HL-60 (cell line): ENCODE data around the gene NAA38.

ENCODE experiments used
- DNase-seq, 2 experiments: peaks; one replicate each; pipeline ENCODE4 v3.0.0-alpha.2; 2010 to 2020; ENCODE audit warnings: low read depth in 1 of 2, low spot score in 1 of 2
- H3K27ac ChIP-seq: fragments of 250-450 bp; sonication (Bioruptor Pico); replicated peaks from 2 replicates; pipeline ENCODE4 v1.5.1; 2020; ENCODE audit warnings: mild to moderate bottlenecking, moderate library complexity
- H3K27me3 ChIP-seq: fragments of 250-450 bp; sonication (Bioruptor Pico); 2 replicates; pipeline ENCODE4 v1.5.1; 2021; ENCODE audit warnings: mild to moderate bottlenecking, moderate library complexity; ENCODE audit not compliant: insufficient read depth, poor library complexity, severe bottlenecking
- H3K4me3 ChIP-seq: replicated peaks from 2 replicates; pipeline ENCODE4 v1.5.1; 2011; ENCODE audit warnings: mild to moderate bottlenecking, control low read depth, low read length; ENCODE audit not compliant: insufficient read depth
- GABPA ChIP-seq: IDR thresholded peaks from 2 replicates; pipeline ENCODE4 v1.6.1; 2012; ENCODE audit warnings: low read depth
- POLR2AphosphoS5 ChIP-seq: IDR thresholded peaks from 2 replicates; pipeline ENCODE4 v1.6.1; 2012; ENCODE audit warnings: low read depth
- SPI1 ChIP-seq: IDR thresholded peaks from 2 replicates; pipeline ENCODE4 v1.6.1; 2012; ENCODE audit warnings: low read depth, mild to moderate bottlenecking, borderline replicate concordance
- long read RNA-seq: library from polyadenylated mRNA; unstranded; transcript quantifications from one replicate; pipeline ENCODE4 v2.0.0, GENCODE V29; 2020
- TF ChIP-seq, protein P1 (sequence below): IDR thresholded peaks from 2 replicates; pipeline ENCODE4 v1.6.1; 2012; ENCODE audit warnings: low read depth; ENCODE audit not compliant: insufficient replicate concordance
- TF ChIP-seq, protein P2 (sequence below): IDR thresholded peaks from one replicate; pipeline ENCODE4 v1.5.1; 2011; ENCODE audit warnings: low read length, control low read depth, inconsistent platforms; ENCODE audit not compliant: insufficient read depth

NAA38 gene, protein sequence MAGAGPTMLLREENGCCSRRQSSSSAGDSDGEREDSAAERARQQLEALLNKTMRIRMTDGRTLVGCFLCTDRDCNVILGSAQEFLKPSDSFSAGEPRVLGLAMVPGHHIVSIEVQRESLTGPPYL
- long read RNA-seq, transcript NAA38-205 (3 exons, 852 nt) = major isoform, 5 of 15 reads
- long read RNA-seq, partial matches to known transcripts = 0 of 15 reads
- long read RNA-seq, other reads (novel, unspliced or antisense) = 4 of 15 reads

DNA sequence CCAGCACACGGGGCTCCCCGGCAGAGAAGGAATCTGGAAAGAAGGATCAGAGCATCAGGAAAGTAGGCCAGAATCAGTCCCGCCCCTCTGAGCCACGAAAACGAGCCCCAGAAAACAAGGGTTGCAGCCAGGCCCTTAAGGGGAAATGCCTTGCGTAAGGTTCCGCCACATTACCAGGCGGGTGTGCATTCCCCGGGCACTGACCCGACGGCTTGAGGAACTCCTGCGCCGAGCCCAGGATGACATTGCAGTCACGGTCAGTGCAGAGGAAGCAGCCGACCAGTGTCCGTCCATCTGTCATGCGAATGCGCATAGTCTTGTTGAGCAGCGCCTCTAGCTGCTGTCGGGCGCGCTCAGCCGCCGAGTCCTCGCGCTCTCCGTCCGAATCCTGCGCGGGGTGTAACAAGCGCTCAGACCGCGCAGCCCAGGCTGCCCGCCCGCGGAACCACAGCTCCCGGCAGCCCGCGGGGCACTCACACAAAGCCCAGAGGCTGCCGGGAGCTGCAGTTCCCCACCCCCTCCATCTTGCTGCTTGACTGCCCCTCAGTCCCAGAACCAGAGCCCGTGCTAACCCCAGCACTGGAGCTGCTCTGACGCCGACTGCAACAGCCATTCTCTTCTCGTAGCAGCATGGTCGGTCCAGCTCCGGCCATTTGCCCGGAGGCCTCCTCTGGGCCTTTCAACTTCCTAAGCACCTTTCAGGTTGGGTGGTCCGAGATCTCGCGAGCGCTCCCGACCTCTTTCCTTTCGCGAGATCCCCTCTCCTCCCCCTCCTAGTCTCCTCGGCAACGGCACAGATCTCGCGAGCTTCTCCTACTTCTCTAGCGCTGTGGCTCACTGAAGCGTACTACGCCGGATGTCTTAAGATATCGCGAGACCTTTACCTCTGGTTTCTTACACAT, at the start of gene NAA38:
Gene NAA38 (minus strand): TSS at position 749 of the 902 bp plus-strand sequence. CDS start 96 bp downstream, at position 653.
- Histone ChIP-seq H3K27me3 (no peaks in the 10 kb centered on the region), H3K4me3 (peak within 1 kb of the TSS; percentile 77), H3K27ac (peak within 1 kb of the TSS; percentile 94)
- peak; percentile 87 to 93 for DNase-seq
- TF ChIP-seq GABPA (no peak), SPI1 (no peak; the same call in 1 of the 2 replicates), POLR2AphosphoS5 (peak; percentile 37; the same call in 1 of the 2 replicates)

DNA sequence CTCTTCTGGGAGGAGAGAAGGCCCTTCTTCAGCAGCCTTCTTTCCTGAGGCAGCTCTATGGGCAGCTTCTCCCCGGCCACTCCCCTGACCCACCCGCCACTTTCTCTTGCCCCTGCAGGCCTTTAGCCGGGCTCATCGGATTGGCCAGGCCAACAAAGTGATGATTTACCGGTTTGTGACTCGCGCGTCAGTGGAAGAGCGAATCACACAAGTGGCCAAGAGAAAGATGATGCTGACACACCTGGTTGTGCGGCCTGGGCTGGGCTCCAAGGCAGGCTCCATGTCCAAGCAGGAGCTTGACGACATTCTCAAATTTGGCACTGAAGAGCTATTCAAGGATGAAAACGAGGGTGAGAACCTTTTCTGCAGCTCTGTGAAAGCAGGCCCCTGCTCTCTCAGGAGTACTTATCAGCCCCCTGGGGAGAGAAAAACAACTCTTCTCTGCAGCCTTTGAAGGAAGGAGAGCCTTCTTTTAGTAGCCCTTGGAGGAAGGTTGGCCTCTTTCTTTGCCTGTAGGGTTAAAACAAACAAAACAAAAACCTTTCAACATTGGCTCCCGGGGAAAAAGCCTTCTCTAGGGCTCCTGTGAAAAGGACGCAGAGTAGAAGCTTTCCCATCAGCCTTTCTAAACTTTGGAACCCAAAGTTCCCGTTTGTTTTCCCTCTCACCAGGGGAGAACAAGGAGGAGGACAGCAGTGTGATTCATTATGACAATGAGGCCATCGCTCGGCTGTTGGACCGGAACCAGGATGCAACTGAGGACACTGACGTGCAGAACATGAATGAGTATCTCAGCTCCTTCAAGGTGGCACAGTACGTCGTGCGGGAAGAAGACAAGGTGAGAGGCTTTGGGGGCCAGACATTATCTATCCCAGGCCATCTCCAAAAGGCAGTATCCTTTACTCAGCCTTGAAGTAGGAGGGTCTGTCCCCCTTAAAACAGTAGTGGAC, 46.1 kb upstream of the NAA38 start:
- no peaks in the 10 kb centered on the region for H3K27me3 ChIP-seq
- no peak overlapping the region for H3K27ac ChIP-seq
- TF ChIP-seq GABPA (no peak), SPI1 (no peak), POLR2AphosphoS5 (no peak)
- TF ChIP-seq, protein P1, sequence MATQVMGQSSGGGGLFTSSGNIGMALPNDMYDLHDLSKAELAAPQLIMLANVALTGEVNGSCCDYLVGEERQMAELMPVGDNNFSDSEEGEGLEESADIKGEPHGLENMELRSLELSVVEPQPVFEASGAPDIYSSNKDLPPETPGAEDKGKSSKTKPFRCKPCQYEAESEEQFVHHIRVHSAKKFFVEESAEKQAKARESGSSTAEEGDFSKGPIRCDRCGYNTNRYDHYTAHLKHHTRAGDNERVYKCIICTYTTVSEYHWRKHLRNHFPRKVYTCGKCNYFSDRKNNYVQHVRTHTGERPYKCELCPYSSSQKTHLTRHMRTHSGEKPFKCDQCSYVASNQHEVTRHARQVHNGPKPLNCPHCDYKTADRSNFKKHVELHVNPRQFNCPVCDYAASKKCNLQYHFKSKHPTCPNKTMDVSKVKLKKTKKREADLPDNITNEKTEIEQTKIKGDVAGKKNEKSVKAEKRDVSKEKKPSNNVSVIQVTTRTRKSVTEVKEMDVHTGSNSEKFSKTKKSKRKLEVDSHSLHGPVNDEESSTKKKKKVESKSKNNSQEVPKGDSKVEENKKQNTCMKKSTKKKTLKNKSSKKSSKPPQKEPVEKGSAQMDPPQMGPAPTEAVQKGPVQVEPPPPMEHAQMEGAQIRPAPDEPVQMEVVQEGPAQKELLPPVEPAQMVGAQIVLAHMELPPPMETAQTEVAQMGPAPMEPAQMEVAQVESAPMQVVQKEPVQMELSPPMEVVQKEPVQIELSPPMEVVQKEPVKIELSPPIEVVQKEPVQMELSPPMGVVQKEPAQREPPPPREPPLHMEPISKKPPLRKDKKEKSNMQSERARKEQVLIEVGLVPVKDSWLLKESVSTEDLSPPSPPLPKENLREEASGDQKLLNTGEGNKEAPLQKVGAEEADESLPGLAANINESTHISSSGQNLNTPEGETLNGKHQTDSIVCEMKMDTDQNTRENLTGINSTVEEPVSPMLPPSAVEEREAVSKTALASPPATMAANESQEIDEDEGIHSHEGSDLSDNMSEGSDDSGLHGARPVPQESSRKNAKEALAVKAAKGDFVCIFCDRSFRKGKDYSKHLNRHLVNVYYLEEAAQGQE = no peak
- TF ChIP-seq, protein P2, sequence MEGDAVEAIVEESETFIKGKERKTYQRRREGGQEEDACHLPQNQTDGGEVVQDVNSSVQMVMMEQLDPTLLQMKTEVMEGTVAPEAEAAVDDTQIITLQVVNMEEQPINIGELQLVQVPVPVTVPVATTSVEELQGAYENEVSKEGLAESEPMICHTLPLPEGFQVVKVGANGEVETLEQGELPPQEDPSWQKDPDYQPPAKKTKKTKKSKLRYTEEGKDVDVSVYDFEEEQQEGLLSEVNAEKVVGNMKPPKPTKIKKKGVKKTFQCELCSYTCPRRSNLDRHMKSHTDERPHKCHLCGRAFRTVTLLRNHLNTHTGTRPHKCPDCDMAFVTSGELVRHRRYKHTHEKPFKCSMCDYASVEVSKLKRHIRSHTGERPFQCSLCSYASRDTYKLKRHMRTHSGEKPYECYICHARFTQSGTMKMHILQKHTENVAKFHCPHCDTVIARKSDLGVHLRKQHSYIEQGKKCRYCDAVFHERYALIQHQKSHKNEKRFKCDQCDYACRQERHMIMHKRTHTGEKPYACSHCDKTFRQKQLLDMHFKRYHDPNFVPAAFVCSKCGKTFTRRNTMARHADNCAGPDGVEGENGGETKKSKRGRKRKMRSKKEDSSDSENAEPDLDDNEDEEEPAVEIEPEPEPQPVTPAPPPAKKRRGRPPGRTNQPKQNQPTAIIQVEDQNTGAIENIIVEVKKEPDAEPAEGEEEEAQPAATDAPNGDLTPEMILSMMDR = no peak
- DNase-seq = no peak
- H3K4me3 ChIP-seq = no peak overlapping the region

DNA sequence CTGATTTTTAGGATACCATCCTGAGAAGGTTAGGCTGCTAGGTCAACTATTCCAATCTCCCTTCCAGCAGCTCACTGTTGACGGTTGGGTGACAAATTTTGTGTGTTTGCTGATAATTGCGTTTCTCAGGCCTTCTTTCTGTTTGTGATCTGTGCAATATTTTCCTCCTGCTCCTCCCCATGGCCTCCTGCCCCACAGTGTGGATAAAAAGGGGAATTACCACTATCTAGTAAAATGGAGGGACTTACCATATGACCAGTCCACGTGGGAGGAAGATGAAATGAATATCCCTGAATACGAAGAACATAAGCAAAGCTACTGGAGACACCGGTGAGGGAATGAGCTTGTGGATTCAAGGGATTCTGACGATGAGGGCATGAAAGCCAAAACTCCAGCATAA, 40.4 kb upstream of the NAA38 start:
- TF ChIP-seq, protein P2 = no peak
- no peak for TF ChIP-seq POLR2AphosphoS5
- no peak for TF ChIP-seq GABPA
- no peak for TF ChIP-seq SPI1
- TF ChIP-seq, protein P1 = no peak
- no peak overlapping the region for H3K4me3 ChIP-seq
- DNase-seq = no peak
- no peaks in the 10 kb centered on the region for H3K27me3 ChIP-seq
- H3K27ac ChIP-seq = no peak overlapping the region
